ENCODE measurements around the gene FKBP4. TPM values are rescaled to one million over a fixed set of nuclear protein-coding genes. Genes with fewer than 3 reads are reported as not detected.

The FKBP4 gene
- total and polyA plus RNA-seq, 2 of the 8 experiments (the other 6 are each of a cell fraction or from before 2014, with no cell fraction given): 72.6 to 243 TPM

GRCh38 chr12:2765608-2766007 lies 29.2 kb upstream of the FKBP4 start (continued):
- TF ChIP-seq, protein P1, sequence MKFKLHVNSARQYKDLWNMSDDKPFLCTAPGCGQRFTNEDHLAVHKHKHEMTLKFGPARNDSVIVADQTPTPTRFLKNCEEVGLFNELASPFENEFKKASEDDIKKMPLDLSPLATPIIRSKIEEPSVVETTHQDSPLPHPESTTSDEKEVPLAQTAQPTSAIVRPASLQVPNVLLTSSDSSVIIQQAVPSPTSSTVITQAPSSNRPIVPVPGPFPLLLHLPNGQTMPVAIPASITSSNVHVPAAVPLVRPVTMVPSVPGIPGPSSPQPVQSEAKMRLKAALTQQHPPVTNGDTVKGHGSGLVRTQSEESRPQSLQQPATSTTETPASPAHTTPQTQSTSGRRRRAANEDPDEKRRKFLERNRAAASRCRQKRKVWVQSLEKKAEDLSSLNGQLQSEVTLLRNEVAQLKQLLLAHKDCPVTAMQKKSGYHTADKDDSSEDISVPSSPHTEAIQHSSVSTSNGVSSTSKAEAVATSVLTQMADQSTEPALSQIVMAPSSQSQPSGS (IDR thresholded peaks at IDR 0.05; ENCODE audit: low read length): no peak
